HuH-7.5 (cell line): ENCODE measurements around the gene RTBDN.
"Not testable (repeated sequence)": the region's sequence is repeated elsewhere in the genome, so short reads cannot be mapped to it uniquely, and the experiment has no call there.

ENCODE experiments used
- DNase-seq: peaks from one replicate; pipeline ENCODE4 v3.0.0; 2011; ENCODE audit warnings: low spot score

RTBDN gene

GRCh38 chr19:12856653-12857052 is 22.3 kb upstream of the RTBDN start:
- no peak for DNase-seq

- DNase-seq, result peak; percentile 93
These were observed 13.1 kb upstream of the RTBDN start for GRCh38 chr19:12847159-12848139.

- DNase-seq, result not testable (repeated sequence)
These were observed 12.2 kb upstream of the RTBDN start for GRCh38 chr19:12846613-12847012.

GRCh38 chr19:12843999-12844732 is 9.8 kb upstream of the RTBDN start:
- no peak for DNase-seq

- no peak for DNase-seq
These were observed 8.9 kb upstream of the RTBDN start for GRCh38 chr19:12843328-12843727.

GRCh38 chr19:12842511-12842910 is 8.1 kb upstream of the RTBDN start:
- DNase-seq, result no peak

GRCh38 chr19:12841094-12841493 is 6.7 kb upstream of the RTBDN start:
- DNase-seq, result no peak

GRCh38 chr19:12840091-12841079 is 6.0 kb upstream of the RTBDN start:
- no peak for DNase-seq

GRCh38 chr19:12838886-12839756 is 4.7 kb upstream of the RTBDN start:
- DNase-seq, result peak; percentile 63

GRCh38 chr19:12838182-12838885 is 4.0 kb upstream of the RTBDN start, which contains the start of gene MAST1:
TSS of gene MAST1 (plus strand) at chr19:12838515. CDS start at chr19:12838573, 58 bp downstream.
- DNase-seq, result peak; percentile 91

GRCh38 chr19:12837225-12837624 is 2.8 kb upstream of the RTBDN start:
- no peak for DNase-seq

- DNase-seq, result no peak
These were observed 2.1 kb upstream of the RTBDN start for GRCh38 chr19:12836529-12836863.

- DNase-seq, result peak; percentile 70
These were observed 788 bp upstream of the RTBDN start for GRCh38 chr19:12834976-12835757.

GRCh38 chr19:12833738-12834565 is 427 bp downstream of the RTBDN start:
- no peak for DNase-seq

GRCh38 chr19:12833418-12833737 is 1.0 kb downstream of the RTBDN start:
- DNase-seq, result no peak

GRCh38 chr19:12828494-12828893 is 5.9 kb downstream of the RTBDN start:
- peak; percentile 71 for DNase-seq

- DNase-seq, result peak; percentile 82
These were observed 8.9 kb downstream of the RTBDN start for GRCh38 chr19:12825254-12826131.

GRCh38 chr19:12821761-12822160 is 12.6 kb downstream of the RTBDN start:
- DNase-seq, result no peak
